Measurements from ENCODE around the gene SUN5.

SUN5 gene

DNA sequence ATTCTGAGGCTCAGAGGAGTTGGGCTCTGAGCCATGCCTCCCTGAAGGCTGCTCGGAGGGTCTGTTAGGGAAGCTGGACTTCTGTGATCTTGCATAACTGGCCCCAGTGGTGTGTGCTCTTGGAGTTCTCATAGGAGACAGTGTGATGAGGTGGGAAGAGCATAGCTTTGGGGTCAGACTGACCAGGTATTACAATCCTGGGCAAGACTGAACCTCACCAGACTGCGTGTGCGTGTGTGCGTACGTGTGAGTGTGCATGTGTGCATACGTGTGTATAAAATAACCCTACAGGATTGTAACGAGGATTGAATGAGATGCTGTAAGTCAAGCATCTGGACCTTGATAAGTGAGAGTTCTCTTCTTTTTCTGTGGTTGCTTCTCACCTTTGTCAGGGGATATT, 13.3 kb upstream of the SUN5 start:
- Histone ChIP-seq H3K4me1 (ENCODE audit: control insufficient read depth, low read length) (no peaks in the 10 kb centered on the region), H3K36me3 (ENCODE audit: control insufficient read depth, low read length) (no peaks in the 10 kb centered on the region), H3K27me3 (ENCODE audit: control insufficient read depth, low read length) (no peaks in the 10 kb centered on the region), H3K4me3 (ENCODE audit: low read length) (no peak overlapping the region), H3F3A (ENCODE audit: control insufficient read depth, insufficient read depth) (no peaks in the 10 kb centered on the region), H3K4me2 (ENCODE audit: low read length) (no peak overlapping the region), H3K79me2 (ENCODE audit: control insufficient read depth, low read length) (no peaks in the 10 kb centered on the region), H3K27ac (ENCODE audit: low read depth, low read length) (no peak overlapping the region), H3K9me2 (replicated peaks; ENCODE audit: control insufficient read depth, low read length) (no peaks in the 10 kb centered on the region), H4K20me1 (ENCODE audit: control insufficient read depth, insufficient read depth, low read depth, low read length) (no peaks in the 10 kb centered on the region), H3K9me3 (ENCODE audit: control insufficient read depth, insufficient read depth, low read length) (no peaks in the 10 kb centered on the region)
- TF ChIP-seq, protein P1, sequence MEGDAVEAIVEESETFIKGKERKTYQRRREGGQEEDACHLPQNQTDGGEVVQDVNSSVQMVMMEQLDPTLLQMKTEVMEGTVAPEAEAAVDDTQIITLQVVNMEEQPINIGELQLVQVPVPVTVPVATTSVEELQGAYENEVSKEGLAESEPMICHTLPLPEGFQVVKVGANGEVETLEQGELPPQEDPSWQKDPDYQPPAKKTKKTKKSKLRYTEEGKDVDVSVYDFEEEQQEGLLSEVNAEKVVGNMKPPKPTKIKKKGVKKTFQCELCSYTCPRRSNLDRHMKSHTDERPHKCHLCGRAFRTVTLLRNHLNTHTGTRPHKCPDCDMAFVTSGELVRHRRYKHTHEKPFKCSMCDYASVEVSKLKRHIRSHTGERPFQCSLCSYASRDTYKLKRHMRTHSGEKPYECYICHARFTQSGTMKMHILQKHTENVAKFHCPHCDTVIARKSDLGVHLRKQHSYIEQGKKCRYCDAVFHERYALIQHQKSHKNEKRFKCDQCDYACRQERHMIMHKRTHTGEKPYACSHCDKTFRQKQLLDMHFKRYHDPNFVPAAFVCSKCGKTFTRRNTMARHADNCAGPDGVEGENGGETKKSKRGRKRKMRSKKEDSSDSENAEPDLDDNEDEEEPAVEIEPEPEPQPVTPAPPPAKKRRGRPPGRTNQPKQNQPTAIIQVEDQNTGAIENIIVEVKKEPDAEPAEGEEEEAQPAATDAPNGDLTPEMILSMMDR (IDR thresholded peaks at IDR 0.05; ENCODE audit: low read depth, low read length, poor library complexity, severe bottlenecking): no peak
- no peak for TF ChIP-seq EZH2phosphoT487 (IDR thresholded peaks at IDR 0.05; ENCODE audit: borderline replicate concordance, low read length)

DNA sequence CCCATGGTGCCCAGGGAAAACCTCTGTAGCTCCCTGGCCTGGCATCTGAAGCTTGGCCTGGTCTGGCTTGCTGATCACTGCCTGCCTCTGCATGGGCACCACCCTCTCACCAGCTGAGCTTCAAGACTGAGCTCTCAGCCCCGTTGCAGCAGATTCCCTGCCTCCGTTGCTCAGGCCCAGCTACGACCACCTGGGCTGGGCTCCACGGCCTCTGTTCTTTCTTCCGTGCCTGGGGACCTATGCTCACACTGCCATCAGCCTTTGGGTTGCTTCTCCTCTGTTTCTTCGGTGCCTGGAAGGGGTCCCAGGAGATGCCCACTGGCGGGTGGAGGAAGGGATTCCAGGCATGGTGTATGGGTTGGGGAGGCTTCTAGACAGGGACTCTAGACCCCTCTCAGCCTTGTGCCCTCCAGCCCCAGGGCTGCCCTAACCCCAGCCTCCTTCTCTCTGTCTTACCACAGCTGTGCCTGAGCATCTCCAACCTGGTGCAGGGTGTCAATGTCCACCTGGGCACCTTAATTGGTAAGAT, 12.4 kb upstream of the SUN5 start:
- H3F3A ChIP-seq (ENCODE audit: control insufficient read depth, insufficient read depth): no peaks in the 10 kb centered on the region
- H3K27ac ChIP-seq (ENCODE audit: low read depth, low read length): no peak overlapping the region
- H3K9me2 ChIP-seq (replicated peaks; ENCODE audit: control insufficient read depth, low read length): no peaks in the 10 kb centered on the region
- no peak overlapping the region for H3K4me2 ChIP-seq (ENCODE audit: low read length)
- TF ChIP-seq EZH2phosphoT487 (IDR thresholded peaks at IDR 0.05; ENCODE audit: borderline replicate concordance, low read length): no peak
- no peaks in the 10 kb centered on the region for H3K36me3 ChIP-seq (ENCODE audit: control insufficient read depth, low read length)
- H4K20me1 ChIP-seq (ENCODE audit: control insufficient read depth, insufficient read depth, low read depth, low read length): no peaks in the 10 kb centered on the region
- H3K27me3 ChIP-seq (ENCODE audit: control insufficient read depth, low read length): no peaks in the 10 kb centered on the region
- H3K9me3 ChIP-seq (ENCODE audit: control insufficient read depth, insufficient read depth, low read length): no peaks in the 10 kb centered on the region
- no peaks in the 10 kb centered on the region for H3K79me2 ChIP-seq (ENCODE audit: control insufficient read depth, low read length)
- no peaks in the 10 kb centered on the region for H3K4me1 ChIP-seq (ENCODE audit: control insufficient read depth, low read length)
- H3K4me3 ChIP-seq (ENCODE audit: low read length): no peak overlapping the region

DNA sequence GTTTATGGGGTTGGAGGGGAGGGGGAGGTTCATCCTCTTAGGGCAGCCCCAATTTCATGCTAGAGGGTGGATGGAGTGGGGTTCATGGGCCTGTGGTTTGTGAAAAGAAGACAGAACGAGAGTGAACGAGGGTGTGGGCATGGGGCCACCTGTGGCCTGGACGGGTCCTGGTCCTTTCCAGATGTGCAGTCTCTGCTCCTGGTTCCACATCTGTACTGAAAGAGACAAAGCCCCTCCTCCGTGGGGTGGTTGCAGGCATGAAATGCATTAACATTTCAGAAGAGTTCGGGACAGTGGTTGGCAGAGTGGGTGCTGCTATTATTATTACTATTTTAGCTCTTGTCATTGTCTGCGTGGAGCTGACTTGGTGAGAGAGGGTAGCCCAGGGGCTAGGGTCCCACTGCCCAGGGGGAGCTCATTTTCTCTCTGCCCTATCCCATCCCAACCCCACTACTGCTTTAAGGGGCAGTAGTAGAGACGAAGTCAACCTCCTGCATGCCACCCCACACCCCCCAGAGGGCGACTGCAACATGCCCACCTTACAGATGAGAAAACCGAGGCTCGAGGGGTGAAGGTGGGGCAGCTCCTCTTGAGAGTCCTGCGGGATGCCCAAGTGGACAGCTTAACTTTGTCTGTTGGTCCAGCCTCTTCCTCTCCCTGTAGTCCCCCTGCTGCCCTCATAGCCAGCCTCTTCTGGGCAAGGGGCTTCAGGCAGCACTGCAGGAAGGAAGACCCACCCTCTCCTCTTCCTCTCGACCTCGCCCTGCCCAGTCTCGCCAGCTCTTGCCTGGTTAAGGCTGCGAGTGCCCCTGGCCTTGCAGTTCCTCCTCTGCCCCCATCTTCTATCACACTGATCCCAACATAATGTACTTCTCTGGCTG, 11.7 kb upstream of the SUN5 start:
- Histone ChIP-seq H3K27me3 (ENCODE audit: control insufficient read depth, low read length) (0 out of 2 replicates have a peak, but pooled peaks cover 3% of the 10 kb centered on the region), H3K4me3 (ENCODE audit: low read length) (no peak overlapping the region), H4K20me1 (ENCODE audit: control insufficient read depth, insufficient read depth, low read depth, low read length) (no peaks in the 10 kb centered on the region), H3K27ac (ENCODE audit: low read depth, low read length) (no peak overlapping the region), H3K9me2 (replicated peaks; ENCODE audit: control insufficient read depth, low read length) (no peaks in the 10 kb centered on the region), H3K4me2 (ENCODE audit: low read length) (no peak overlapping the region), H3K36me3 (ENCODE audit: control insufficient read depth, low read length) (no peaks in the 10 kb centered on the region), H3K4me1 (ENCODE audit: control insufficient read depth, low read length) (no peaks in the 10 kb centered on the region), H3F3A (ENCODE audit: control insufficient read depth, insufficient read depth) (no peaks in the 10 kb centered on the region), H3K79me2 (ENCODE audit: control insufficient read depth, low read length) (no peaks in the 10 kb centered on the region), H3K9me3 (ENCODE audit: control insufficient read depth, insufficient read depth, low read length) (no peaks in the 10 kb centered on the region)
- TF ChIP-seq, protein P1 (IDR thresholded peaks at IDR 0.05; ENCODE audit: low read depth, low read length, poor library complexity, severe bottlenecking): no peak
- no peak for TF ChIP-seq EZH2phosphoT487 (IDR thresholded peaks at IDR 0.05; ENCODE audit: borderline replicate concordance, low read length)

DNA sequence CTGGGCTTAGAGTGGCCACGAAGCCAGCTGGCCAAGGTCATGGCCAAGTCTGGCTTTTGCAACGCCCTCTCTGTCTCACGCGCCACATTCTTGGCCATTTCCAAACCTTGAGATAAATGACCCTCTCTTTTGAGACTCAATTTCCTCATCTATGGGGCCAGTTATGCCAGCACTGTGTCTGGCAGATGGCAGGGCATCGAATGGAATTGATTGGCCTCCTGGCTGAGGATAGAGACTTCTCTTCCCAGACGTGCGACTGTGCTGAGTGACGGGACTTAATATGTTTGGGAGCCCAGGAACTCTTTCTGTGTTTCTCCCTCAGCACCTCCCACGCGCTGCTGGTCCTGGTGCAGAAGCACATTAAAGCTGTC, 10.9 kb upstream of the SUN5 start:
- Histone ChIP-seq H3K27me3 (ENCODE audit: control insufficient read depth, low read length) (0 out of 2 replicates have a peak, but pooled peaks cover 4% of the 10 kb centered on the region), H3K4me1 (ENCODE audit: control insufficient read depth, low read length) (no peaks in the 10 kb centered on the region), H3K9me2 (replicated peaks; ENCODE audit: control insufficient read depth, low read length) (no peaks in the 10 kb centered on the region), H3K4me2 (ENCODE audit: low read length) (no peak overlapping the region), H4K20me1 (ENCODE audit: control insufficient read depth, insufficient read depth, low read depth, low read length) (no peaks in the 10 kb centered on the region), H3K79me2 (ENCODE audit: control insufficient read depth, low read length) (no peaks in the 10 kb centered on the region), H3F3A (ENCODE audit: control insufficient read depth, insufficient read depth) (no peaks in the 10 kb centered on the region), H3K27ac (ENCODE audit: low read depth, low read length) (no peak overlapping the region), H3K9me3 (ENCODE audit: control insufficient read depth, insufficient read depth, low read length) (no peaks in the 10 kb centered on the region), H3K36me3 (ENCODE audit: control insufficient read depth, low read length) (no peaks in the 10 kb centered on the region), H3K4me3 (ENCODE audit: low read length) (no peak overlapping the region)
- TF ChIP-seq, protein P1 (IDR thresholded peaks at IDR 0.05; ENCODE audit: low read depth, low read length, poor library complexity, severe bottlenecking): no peak
- no peak for TF ChIP-seq EZH2phosphoT487 (IDR thresholded peaks at IDR 0.05; ENCODE audit: borderline replicate concordance, low read length)

Data from DOHH2 (cell line).